Progenitor cell of endocrine pancreas (in vitro differentiated cells): ENCODE measurements around the gene PHTF2. TPM values are rescaled to one million over a fixed set of nuclear protein-coding genes. Genes with fewer than 3 reads are reported as not detected.

Experiments
- DNase-seq: peaks from one replicate; pipeline ENCODE4 v3.0.0; 2021; ENCODE audit warnings: low spot score; ENCODE audit not compliant: unreplicated experiment
- H3K27ac Mint-ChIP-seq: 2 replicates; pipeline ENCODE4 v1.8.0; 2021; ENCODE audit warnings: mild to moderate bottlenecking, moderate library complexity, mixed read lengths
- H3K27me3 Mint-ChIP-seq: 2 replicates; pipeline ENCODE4 v1.8.0; 2021; ENCODE audit warnings: mixed read lengths
- H3K36me3 Mint-ChIP-seq: 2 replicates; pipeline ENCODE4 v1.8.0; 2022; ENCODE audit warnings: mixed read lengths; ENCODE audit not compliant: insufficient read depth
- H3K4me1 Mint-ChIP-seq: 2 replicates; pipeline ENCODE4 v1.8.0; 2021; ENCODE audit warnings: low read depth, mixed read lengths
- H3K4me3 Mint-ChIP-seq: 2 replicates; pipeline ENCODE4 v1.8.0; 2021; ENCODE audit warnings: low read depth, mild to moderate bottlenecking, moderate library complexity, mixed read lengths
- H3K9me3 Mint-ChIP-seq: 2 replicates; pipeline ENCODE4 v1.8.0; 2021; ENCODE audit warnings: low read depth, mixed read lengths
- CTCF ChIP-seq: fragments of 200-600 bp; sonication (generic); IDR thresholded peaks from one replicate; pipeline ENCODE4 v1.5.0; 2021; ENCODE audit warnings: antibody characterized with exemption, mild to moderate bottlenecking; ENCODE audit not compliant: unreplicated experiment
- long read RNA-seq: library from polyadenylated mRNA; unstranded; transcript quantifications from one replicate; pipeline ENCODE4 v2.0.0, GENCODE V29; 2020
- total RNA-seq: library from RNA; stranded (reverse); gene quantifications from 2 replicates; pipeline ENCODE4 v1.2.1, GENCODE V29; 2021

Gene PHTF2
- 12.3 and 13.0 TPM in 2 replicates for total RNA-seq
- long read RNA-seq, transcript PHTF2-207 (12 exons, 1,977 nt), result major isoform, 14 of 32 reads
- long read RNA-seq, partial matches to known transcripts, result 11 of 32 reads
- long read RNA-seq, other reads (novel, unspliced or antisense), result 4 of 32 reads

- Mint-ChIP-seq H3K27ac (peak within 1 kb of the TSS; percentile 99), H3K36me3 (peaks cover 4% of the 10 kb centered on the region), H3K9me3 (no peaks in the 10 kb centered on the region), H3K4me1 (peaks cover 26% of the 10 kb centered on the region), H3K4me3 (peak within 1 kb of the TSS; percentile 97), H3K27me3 (no peaks in the 10 kb centered on the region)
- peak; percentile 99 for DNase-seq
- TF ChIP-seq CTCF, result peak; percentile 59
Measured at GRCh38 chr7:77798394-77799077, at the start of gene PHTF2, which contains the start of gene TMEM60. Gene PHTF2, plus strand, starts transcription at chr7:77798773. Gene TMEM60, minus strand, starts transcription at chr7:77798434. Its CDS starts 4,061 bp downstream, at chr7:77794373.

GRCh38 chr7:77752016-77752415 lies 46.6 kb upstream of the PHTF2 start:
- no peak for TF ChIP-seq CTCF
- H3K4me1 Mint-ChIP-seq, result no peaks in the 10 kb centered on the region
- peak overlapping the region; percentile 38 for H3K27ac Mint-ChIP-seq
- H3K9me3 Mint-ChIP-seq, result no peaks in the 10 kb centered on the region
- peaks cover 5% of the 10 kb centered on the region for H3K36me3 Mint-ChIP-seq
- no peak overlapping the region for H3K4me3 Mint-ChIP-seq
- DNase-seq, result no peak
- no peaks in the 10 kb centered on the region for H3K27me3 Mint-ChIP-seq

GRCh38 chr7:77753173-77753572 lies 45.4 kb upstream of the PHTF2 start:
- no peaks in the 10 kb centered on the region for H3K4me1 Mint-ChIP-seq
- H3K27ac Mint-ChIP-seq, result no peak overlapping the region
- DNase-seq, result no peak
- H3K4me3 Mint-ChIP-seq, result no peak overlapping the region
- peaks cover 5% of the 10 kb centered on the region for H3K36me3 Mint-ChIP-seq
- H3K27me3 Mint-ChIP-seq, result no peaks in the 10 kb centered on the region
- TF ChIP-seq CTCF, result no peak
- H3K9me3 Mint-ChIP-seq, result no peaks in the 10 kb centered on the region

GRCh38 chr7:77757589-77757988 lies 41.0 kb upstream of the PHTF2 start:
- TF ChIP-seq CTCF, result no peak
- Mint-ChIP-seq H3K4me3 (no peak overlapping the region), H3K27ac (peak overlapping the region; percentile 16), H3K36me3 (no peaks in the 10 kb centered on the region), H3K4me1 (peaks cover 4% of the 10 kb centered on the region), H3K9me3 (no peaks in the 10 kb centered on the region), H3K27me3 (no peaks in the 10 kb centered on the region)
- DNase-seq, result no peak

- peak; percentile 46 for DNase-seq
- Mint-ChIP-seq H3K27me3 (no peaks in the 10 kb centered on the region), H3K27ac (no peak overlapping the region), H3K9me3 (no peaks in the 10 kb centered on the region), H3K4me3 (no peak overlapping the region), H3K4me1 (peaks cover 6% of the 10 kb centered on the region), H3K36me3 (no peaks in the 10 kb centered on the region)
- TF ChIP-seq CTCF, result peak; percentile 93
Measured at GRCh38 chr7:77759294-77759889, 39.2 kb upstream of the PHTF2 start.
